ENCODE measurements around the gene SUSD1.

Gene SUSD1

GRCh38 chr9:112093147-112093869 lies 81.8 kb downstream of the SUSD1 start:
- H3K4me3 ChIP-seq (replicated peaks; ENCODE audit: low read depth, low read length) = no peak overlapping the region
- TF ChIP-seq CTCF (IDR thresholded peaks at IDR 0.05; ENCODE audit: low read length, missing control alignments) = no peak
- DNase-seq (ENCODE audit: low read depth) = no peak

- H3K4me3 ChIP-seq (replicated peaks; ENCODE audit: low read depth, low read length) = no peak overlapping the region
- TF ChIP-seq CTCF (IDR thresholded peaks at IDR 0.05; ENCODE audit: low read length, missing control alignments) = peak; percentile 46
- DNase-seq (ENCODE audit: low read depth) = peak; percentile 52
Measured at GRCh38 chr9:112091810-112092209, 83.3 kb downstream of the SUSD1 start.

- no peak for DNase-seq (ENCODE audit: low read depth)
- H3K4me3 ChIP-seq (replicated peaks; ENCODE audit: low read depth, low read length) = no peak overlapping the region
- TF ChIP-seq CTCF (IDR thresholded peaks at IDR 0.05; ENCODE audit: low read length, missing control alignments) = no peak
Measured at GRCh38 chr9:112087506-112087905, 87.6 kb downstream of the SUSD1 start.

DNA sequence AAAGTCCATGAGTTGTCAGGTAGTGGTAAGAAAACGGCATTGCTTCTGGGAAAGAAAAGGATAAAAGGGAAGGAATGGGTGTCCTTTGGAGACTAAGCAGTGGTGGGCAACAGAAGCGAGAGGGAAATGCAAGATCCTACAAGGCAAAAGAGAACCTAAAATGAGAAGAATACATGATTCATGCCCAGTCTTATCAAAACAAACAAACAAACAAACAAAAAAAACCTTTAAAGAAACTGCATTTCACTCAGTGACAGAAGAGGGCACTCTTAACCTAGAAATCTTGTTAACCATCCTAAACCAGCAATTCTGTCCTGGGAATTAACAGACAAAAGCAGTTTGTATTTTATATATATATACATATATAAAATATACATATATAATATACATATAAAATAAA lies 88.5 kb downstream of the SUSD1 start:
- peak; percentile 62 for TF ChIP-seq CTCF (IDR thresholded peaks at IDR 0.05; ENCODE audit: low read length, missing control alignments)
- H3K4me3 ChIP-seq (replicated peaks; ENCODE audit: low read depth, low read length) = no peak overlapping the region
- DNase-seq (ENCODE audit: low read depth) = peak; percentile 64

- TF ChIP-seq CTCF (IDR thresholded peaks at IDR 0.05; ENCODE audit: low read length, missing control alignments) = no peak
- H3K4me3 ChIP-seq (replicated peaks; ENCODE audit: low read depth, low read length) = no peak overlapping the region
- no peak for DNase-seq (ENCODE audit: low read depth)
Measured at GRCh38 chr9:112084907-112085306, 90.2 kb downstream of the SUSD1 start.

- H3K4me3 ChIP-seq (replicated peaks; ENCODE audit: low read depth, low read length) = no peak overlapping the region
- no peak for TF ChIP-seq CTCF (IDR thresholded peaks at IDR 0.05; ENCODE audit: low read length, missing control alignments)
- no peak for DNase-seq (ENCODE audit: low read depth)
Measured at GRCh38 chr9:112084334-112084733, 90.8 kb downstream of the SUSD1 start.
